Trophoblast cell (in vitro differentiated cells and primary cell): ENCODE data around the gene EHF.

Experiments
- DNase-seq, 2 donors: peaks; one replicate each; pipeline ENCODE4 v3.0.0-alpha.2; 2016
- H2AFZ ChIP-seq: 2 replicates; pipeline ENCODE4 v1.6.1; 2013; ENCODE audit warnings: low read length, moderate library complexity, mild to moderate bottlenecking; ENCODE audit not compliant: insufficient read depth, poor library complexity
- H2AK5ac ChIP-seq: 2 replicates; pipeline ENCODE4 v1.6.1; 2013; ENCODE audit warnings: mild to moderate bottlenecking, low read length
- H2BK120ac ChIP-seq: 2 replicates; pipeline ENCODE4 v1.6.1; 2013; ENCODE audit warnings: low read length, mild to moderate bottlenecking, moderate library complexity; ENCODE audit not compliant: insufficient read depth, poor library complexity
- H2BK12ac ChIP-seq: 2 replicates; pipeline ENCODE4 v1.6.1; 2013; ENCODE audit warnings: mild to moderate bottlenecking, low read length, moderate library complexity
- H2BK5ac ChIP-seq: 2 replicates; pipeline ENCODE4 v1.6.1; 2013; ENCODE audit warnings: low read length, low read depth, moderate library complexity, mild to moderate bottlenecking; ENCODE audit not compliant: poor library complexity
- H3K14ac ChIP-seq: 2 replicates; pipeline ENCODE4 v1.6.1; 2013; ENCODE audit warnings: mild to moderate bottlenecking, low read length
- H3K18ac ChIP-seq: 2 replicates; pipeline ENCODE4 v1.6.1; 2013; ENCODE audit warnings: mild to moderate bottlenecking, low read length
- H3K23ac ChIP-seq: 2 replicates; pipeline ENCODE4 v1.6.1; 2013; ENCODE audit warnings: low read length
- H3K27ac ChIP-seq: 2 replicates; pipeline ENCODE4 v1.5.1; 2013; ENCODE audit warnings: low read depth, mild to moderate bottlenecking, inconsistent platforms, low read length, moderate library complexity
- H3K27me3 ChIP-seq: 2 replicates; pipeline ENCODE4 v1.6.1; 2013; ENCODE audit warnings: inconsistent platforms, mild to moderate bottlenecking, low read length, moderate library complexity; ENCODE audit not compliant: insufficient read depth
- H3K36me3 ChIP-seq, 2 experiments: 1 replicate in 1 of 2; 2 replicates in 1 of 2; pipeline ENCODE4 v1.6.1; 2013; ENCODE audit warnings: low read length in 2 of 2, mild to moderate bottlenecking in 2 of 2, moderate library complexity in 1 of 2; ENCODE audit not compliant: insufficient read depth in 2 of 2, control insufficient read depth in 1 of 2
- H3K4ac ChIP-seq: 2 replicates; pipeline ENCODE4 v1.6.1; 2013; ENCODE audit warnings: low read depth, mild to moderate bottlenecking, low read length, moderate library complexity
- H3K4me1 ChIP-seq, 2 experiments: 1 replicate in 1 of 2; 2 replicates in 1 of 2; pipeline ENCODE4 v1.6.1; 2013; ENCODE audit warnings: low read length in 2 of 2, mild to moderate bottlenecking in 2 of 2, moderate library complexity in 1 of 2; ENCODE audit not compliant: insufficient read depth in 2 of 2, control insufficient read depth in 1 of 2
- H3K4me2 ChIP-seq: 2 replicates; pipeline ENCODE4 v1.6.1; 2013; ENCODE audit warnings: inconsistent platforms, mild to moderate bottlenecking, low read length, moderate library complexity
- H3K4me3 ChIP-seq: 2 replicates; pipeline ENCODE4 v1.5.1; 2013; ENCODE audit warnings: mild to moderate bottlenecking, low read depth, low read length, inconsistent platforms
- H3K79me1 ChIP-seq: one replicate; pipeline ENCODE4 v1.6.1; 2013; ENCODE audit warnings: low read length
- H3K79me2 ChIP-seq: 2 replicates; pipeline ENCODE4 v1.6.1; 2013; ENCODE audit warnings: low read length, mild to moderate bottlenecking; ENCODE audit not compliant: control insufficient read depth, insufficient read depth, poor library complexity
- H3K9ac ChIP-seq: 2 replicates; pipeline ENCODE4 v1.6.1; 2013; ENCODE audit warnings: mild to moderate bottlenecking, low read length
- H3K9me3 ChIP-seq: 2 replicates; pipeline ENCODE4 v1.6.1; 2013; ENCODE audit warnings: low read depth, mild to moderate bottlenecking, control low read depth, inconsistent platforms, low read length; ENCODE audit not compliant: insufficient read depth
- H4K12ac ChIP-seq: 2 replicates; pipeline ENCODE4 v1.6.1; 2013; ENCODE audit warnings: low read depth, mild to moderate bottlenecking, low read length, moderate library complexity
- H4K8ac ChIP-seq: 2 replicates; pipeline ENCODE4 v1.6.1; 2013; ENCODE audit warnings: low read depth, mild to moderate bottlenecking, low read length, moderate library complexity
- H4K91ac ChIP-seq: one replicate; pipeline ENCODE4 v1.6.1; 2013; ENCODE audit warnings: low read depth, mild to moderate bottlenecking, low read length, moderate library complexity
- WGBS: extraction: QIAGEN DNeasy Blood & Tissue Kit; methylation state at CpG from one replicate; pipeline ENCODE4 v1.1.7; 2013; ENCODE audit warnings: missing lambda C conversion rate; ENCODE audit not compliant: insufficient read length, insufficient coverage; ENCODE audit errors: extremely low coverage; 5-methylcytosine and 5-hydroxymethylcytosine counted together

The EHF gene

DNA sequence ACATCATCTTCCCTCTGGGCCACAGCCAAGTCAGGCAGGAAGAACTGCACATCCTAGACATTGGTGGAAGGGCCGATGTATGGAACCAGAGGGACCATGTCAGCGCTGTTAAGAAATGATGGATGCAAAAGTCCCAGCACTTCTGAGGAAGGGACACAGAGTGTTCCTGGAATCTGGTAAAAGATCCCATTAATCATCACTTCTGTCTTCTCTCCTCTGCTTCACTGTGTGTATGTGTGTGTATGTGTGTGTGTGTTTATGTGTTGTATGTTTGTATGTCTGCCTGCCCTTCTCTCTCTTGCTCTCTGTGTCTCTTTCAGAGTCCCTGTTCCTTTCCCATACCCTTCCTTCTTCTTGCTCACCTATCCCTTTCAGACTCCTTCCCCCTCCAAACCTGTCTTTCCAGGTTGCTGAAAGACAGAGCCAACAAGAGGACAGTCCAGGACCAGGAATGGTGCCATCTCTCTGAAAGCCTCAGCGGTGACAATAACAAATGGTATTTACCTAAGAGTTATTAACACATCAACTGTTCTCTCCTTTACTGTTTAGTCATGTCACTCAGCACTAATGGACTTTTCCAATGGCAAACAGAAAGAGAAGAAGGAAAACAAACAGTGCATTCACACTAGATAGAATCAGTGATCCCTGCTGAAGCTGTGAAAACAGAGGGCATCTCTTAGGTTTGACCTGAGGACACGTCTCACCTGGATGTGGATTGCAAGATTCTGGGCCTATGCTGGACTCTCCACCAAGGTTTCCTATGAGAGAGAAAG lies 47.1 kb downstream of the EHF start:
- no peak overlapping the region for H2BK12ac ChIP-seq
- H2AFZ ChIP-seq, result no peak overlapping the region
- H3K18ac ChIP-seq, result no peak overlapping the region
- no peak overlapping the region for H3K23ac ChIP-seq
- H2AK5ac ChIP-seq, result no peak overlapping the region
- H4K12ac ChIP-seq, result no peak overlapping the region
- no CpG with 5 or more reads among the region's 4 CpGs for WGBS
- H3K14ac ChIP-seq, result no peak overlapping the region
- no peaks in the 10 kb centered on the region for H3K9me3 ChIP-seq
- no peak overlapping the region for H3K4me2 ChIP-seq
- H3K36me3 ChIP-seq, result no peaks in the 10 kb centered on the region
- no peaks in the 10 kb centered on the region for H3K27me3 ChIP-seq
- H3K79me1 ChIP-seq, result no peaks in the 10 kb centered on the region
- no peak overlapping the region for H2BK120ac ChIP-seq
- no peak overlapping the region for H3K4me3 ChIP-seq
- DNase-seq, result peak; percentile 19 to 59
- H3K4me1 ChIP-seq, result peaks cover 0 to 3% of the 10 kb centered on the region in 2 experiments
- no peaks in the 10 kb centered on the region for H3K79me2 ChIP-seq
- no peak overlapping the region for H3K4ac ChIP-seq
- no peak overlapping the region for H3K27ac ChIP-seq
- no peak overlapping the region for H2BK5ac ChIP-seq
- H3K9ac ChIP-seq, result no peak overlapping the region
- H4K91ac ChIP-seq, result no peak overlapping the region
- H4K8ac ChIP-seq, result no peak overlapping the region

DNA sequence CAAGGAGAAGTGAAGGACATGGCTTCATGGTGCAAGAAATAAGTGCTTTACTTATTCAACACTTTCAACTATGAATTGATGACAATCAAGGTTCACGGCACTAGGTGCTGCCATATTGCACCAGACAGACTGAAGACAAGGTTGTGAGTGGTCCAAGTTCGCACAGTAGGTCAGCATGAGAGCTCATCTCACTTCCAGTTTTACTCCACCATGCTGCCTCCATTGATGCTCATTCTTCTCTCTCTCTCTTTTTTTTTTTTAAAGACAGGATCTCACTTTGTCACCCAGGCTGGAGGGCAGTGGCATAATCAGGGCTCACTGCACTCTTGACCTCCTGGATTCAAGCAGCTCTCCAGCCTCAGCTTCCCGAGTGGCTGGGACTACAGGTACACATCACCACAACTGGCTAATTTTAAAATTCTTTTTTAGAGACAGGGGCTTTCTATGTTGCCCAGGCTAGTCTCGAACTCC lies 47.7 kb downstream of the EHF start:
- Histone ChIP-seq H3K27me3 (no peaks in the 10 kb centered on the region), H3K4me3 (no peak overlapping the region), H3K9ac (no peak overlapping the region), H2BK120ac (no peak overlapping the region), H3K4ac (no peak overlapping the region), H4K91ac (no peak overlapping the region), H2BK5ac (no peak overlapping the region), H3K4me1 (peaks cover 0 to 3% of the 10 kb centered on the region in 2 experiments), H2AK5ac (no peak overlapping the region), H3K9me3 (no peaks in the 10 kb centered on the region), H3K4me2 (no peak overlapping the region), H3K23ac (no peak overlapping the region), H2AFZ (no peak overlapping the region), H2BK12ac (no peak overlapping the region), H3K27ac (no peak overlapping the region), H4K8ac (no peak overlapping the region), H3K79me2 (no peaks in the 10 kb centered on the region), H3K79me1 (no peaks in the 10 kb centered on the region), H3K14ac (no peak overlapping the region), H4K12ac (no peak overlapping the region), H3K18ac (no peak overlapping the region), H3K36me3 (no peaks in the 10 kb centered on the region)
- WGBS, result no CpG with 5 or more reads among the region's 4 CpGs
- DNase-seq, result no peak

DNA sequence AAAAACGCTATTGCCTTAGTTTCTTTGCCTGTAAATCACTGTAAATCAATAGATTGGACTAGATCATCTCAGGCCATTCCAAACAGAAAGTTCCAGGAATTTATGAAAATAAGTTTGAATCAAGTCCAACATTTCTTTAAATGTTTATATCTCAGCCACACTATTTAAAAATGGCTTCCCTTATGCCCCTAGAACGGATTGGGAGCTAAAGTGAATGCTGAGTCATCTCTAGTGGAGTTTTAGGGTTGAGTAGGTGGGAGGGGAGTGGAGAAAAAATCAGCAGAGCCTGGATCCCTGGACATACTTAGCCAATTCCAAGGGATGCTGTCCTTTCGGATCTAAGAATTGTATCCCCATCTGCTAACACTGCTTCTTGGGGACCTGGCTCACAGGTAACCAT lies 48.6 kb downstream of the EHF start:
- Histone ChIP-seq H2BK120ac (no peak overlapping the region), H3K36me3 (no peaks in the 10 kb centered on the region), H3K27me3 (no peaks in the 10 kb centered on the region), H3K79me2 (no peaks in the 10 kb centered on the region), H4K12ac (no peak overlapping the region), H3K23ac (no peak overlapping the region), H3K18ac (no peak overlapping the region), H3K27ac (no peak overlapping the region), H2BK5ac (no peak overlapping the region), H2AFZ (no peak overlapping the region), H3K9ac (no peak overlapping the region), H3K9me3 (no peaks in the 10 kb centered on the region), H2AK5ac (no peak overlapping the region), H3K4me3 (no peak overlapping the region), H3K4me1 (peaks cover 0 to 3% of the 10 kb centered on the region in 2 experiments), H2BK12ac (no peak overlapping the region), H3K14ac (no peak overlapping the region), H3K4me2 (no peak overlapping the region), H4K8ac (no peak overlapping the region), H3K4ac (no peak overlapping the region), H4K91ac (no peak overlapping the region), H3K79me1 (no peaks in the 10 kb centered on the region)
- DNase-seq, result no peak
- no CpG with 5 or more reads among the region's 3 CpGs for WGBS

DNA sequence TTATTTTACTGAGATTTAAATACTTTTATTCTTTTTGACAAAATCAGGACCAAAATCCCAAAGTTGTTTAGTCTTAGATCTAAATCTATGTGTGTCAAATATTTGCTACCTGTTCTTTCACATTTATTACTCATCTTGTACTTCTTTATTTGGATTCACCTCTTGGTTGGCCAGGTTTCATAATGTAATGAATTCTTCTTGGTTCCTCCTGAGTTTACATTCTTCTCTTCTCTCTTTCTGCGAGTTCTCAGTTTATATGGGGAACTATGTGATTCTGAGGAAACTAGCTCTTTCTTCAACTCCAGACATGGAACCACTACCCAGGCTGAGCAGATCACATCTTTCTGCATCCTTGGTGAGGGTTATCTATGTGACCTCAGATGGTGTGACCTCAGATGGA lies 50.2 kb downstream of the EHF start:
- Histone ChIP-seq H4K12ac (no peak overlapping the region), H3K4me3 (no peak overlapping the region), H3K27ac (no peak overlapping the region), H3K9ac (no peak overlapping the region), H3K18ac (no peak overlapping the region), H2BK5ac (no peak overlapping the region), H3K4me2 (no peak overlapping the region), H3K23ac (no peak overlapping the region), H2BK12ac (no peak overlapping the region), H2AFZ (no peak overlapping the region), H3K79me2 (no peaks in the 10 kb centered on the region), H3K27me3 (no peaks in the 10 kb centered on the region), H3K4me1 (peaks cover 0 to 3% of the 10 kb centered on the region in 2 experiments), H2BK120ac (no peak overlapping the region), H4K91ac (no peak overlapping the region), H3K4ac (no peak overlapping the region), H3K36me3 (no peaks in the 10 kb centered on the region), H3K79me1 (no peaks in the 10 kb centered on the region), H3K14ac (no peak overlapping the region), H2AK5ac (no peak overlapping the region), H4K8ac (no peak overlapping the region), H3K9me3 (no peaks in the 10 kb centered on the region)
- no CpG with 5 or more reads among the region's 1 CpG for WGBS
- no peak for DNase-seq
